Adrenal gland (tissue), 5 donors: Measurements from ENCODE around the gene CEBPE.
"Not testable (repeated sequence)": the region's sequence is repeated elsewhere in the genome, so short reads cannot be mapped to it uniquely, and the experiment has no call there.

Experiments used
- CTCF ChIP-seq, 6 experiments: fragments of 450-650 bp in 4 of 6; fragments of 200-600 bp in 2 of 6; sonication (generic) in 1 of 6; IDR thresholded peaks; 1 replicate in 5 of 6; 2 replicates in 1 of 6; pipeline versions ENCODE4 v1.5.1 to v1.8.0; 2016 to 2021; ENCODE audit warnings: antibody characterized with exemption in 6 of 6, mild to moderate bottlenecking in 2 of 6, moderate library complexity in 1 of 6
- POLR2A ChIP-seq, 2 donors: fragments of 450-650 bp; IDR thresholded peaks; one replicate each; pipeline ENCODE4 v1.6.1; 2017; ENCODE audit warnings: antibody characterized with exemption in 2 of 2, mild to moderate bottlenecking in 2 of 2, moderate library complexity in 1 of 2
- donor health status: DM: no; HTN: no; CAD: no.

- not testable (repeated sequence) for TF ChIP-seq CTCF, POLR2A (IDR thresholded peaks at IDR 0.05)
Measured at GRCh38 chr14:23107620-23108019, 11.4 kb downstream of the CEBPE start.
